Astrocyte (in vitro differentiated cells and primary cell): Measurements from ENCODE around the gene CCHCR1.

ENCODE experiments used
- CTCF ChIP-seq: IDR thresholded peaks from 2 replicates; pipeline ENCODE4 v1.5.1; 2011; ENCODE audit warnings: low read depth, mild to moderate bottlenecking, inconsistent platforms, low read length, moderate library complexity; ENCODE audit not compliant: insufficient read depth
- EZH2 ChIP-seq: IDR thresholded peaks from 2 replicates; pipeline ENCODE4 v1.6.1; 2012; ENCODE audit warnings: mild to moderate bottlenecking, low read length, inconsistent platforms; ENCODE audit not compliant: insufficient read depth

GRCh38 chr6:31193206-31193605 is 35.6 kb upstream of the CCHCR1 start:
- TF ChIP-seq CTCF (no peak), EZH2 (no peak)
